DND-41 (cell line): ENCODE measurements around the gene ZFAND2A.

ENCODE experiments used
- ATAC-seq: fragments of 200-7000 bp; cut with Tn5 transposase; 3 replicates; pipeline ENCODE4 v1.9.1; 2021; ENCODE audit warnings: low read depth; ENCODE audit not compliant: insufficient read depth
- DNase-seq: peaks from one replicate; pipeline ENCODE4 v3.0.0-alpha.2; 2020
- H2AFZ ChIP-seq: 2 replicates; pipeline ENCODE4 v1.6.0; 2012; ENCODE audit warnings: low read depth, low read length
- H3K27ac ChIP-seq: 2 replicates; pipeline ENCODE4 v1.5.1; 2012; ENCODE audit warnings: low read length, inconsistent platforms
- H3K27me3 ChIP-seq: fragments of 200-600 bp; sonication (generic); 2 replicates; pipeline ENCODE4 v1.6.0; 2012; ENCODE audit warnings: low read length, mild to moderate bottlenecking, inconsistent platforms; ENCODE audit not compliant: insufficient read depth, poor library complexity
- H3K36me3 ChIP-seq: 2 replicates; pipeline ENCODE4 v1.5.1; 2012; ENCODE audit warnings: low read length, inconsistent platforms; ENCODE audit not compliant: insufficient read depth
- H3K4me1 ChIP-seq: 2 replicates; pipeline ENCODE4 v1.5.1; 2012; ENCODE audit warnings: mild to moderate bottlenecking, low read length; ENCODE audit not compliant: insufficient read depth
- H3K4me2 ChIP-seq: 2 replicates; pipeline ENCODE4 v1.6.0; 2012; ENCODE audit warnings: mild to moderate bottlenecking, moderate library complexity, low read length, inconsistent platforms; ENCODE audit not compliant: insufficient read depth
- H3K4me3 ChIP-seq, 2 experiments: fragments of 200-600 bp in 1 of 2; shearing (Covaris generic) in 1 of 2; 2 replicates each; pipeline ENCODE4 v1.5.1; 2012 to 2016; ENCODE audit warnings: inconsistent platforms in 2 of 2, low read length in 2 of 2, mild to moderate bottlenecking in 2 of 2, low read depth in 1 of 2, moderate library complexity in 1 of 2
- H3K79me2 ChIP-seq: 2 replicates; pipeline ENCODE4 v1.6.0; 2012; ENCODE audit warnings: low read length, inconsistent platforms; ENCODE audit not compliant: insufficient read depth
- H3K9ac ChIP-seq: 2 replicates; pipeline ENCODE4 v1.6.0; 2012; ENCODE audit warnings: low read depth, mild to moderate bottlenecking, inconsistent platforms, low read length, moderate library complexity
- H3K9me3 ChIP-seq: 2 replicates; pipeline ENCODE4 v1.5.1; 2012; ENCODE audit warnings: low read length, moderate library complexity, mild to moderate bottlenecking, inconsistent platforms; ENCODE audit not compliant: insufficient read depth, severe bottlenecking
- H4K20me1 ChIP-seq: 2 replicates; pipeline ENCODE4 v1.6.0; 2012; ENCODE audit warnings: low read length; ENCODE audit not compliant: insufficient read depth
- CTCF ChIP-seq: IDR thresholded peaks from 2 replicates; pipeline ENCODE4 v1.5.1; 2012; ENCODE audit warnings: borderline replicate concordance, low read length, moderate library complexity, mild to moderate bottlenecking; ENCODE audit not compliant: poor library complexity, severe bottlenecking; ENCODE audit errors: extremely low read depth
- EZH2 ChIP-seq: IDR thresholded peaks from 3 replicates; pipeline ENCODE4 v1.6.1; 2012; ENCODE audit warnings: borderline replicate concordance, low read depth, mild to moderate bottlenecking, moderate library complexity, low read length, inconsistent platforms; ENCODE audit not compliant: severe bottlenecking

ZFAND2A gene

GRCh38 chr7:1125603-1125969 lies 34.4 kb downstream of the ZFAND2A start:
- no peaks in the 10 kb centered on the region for H3K27me3 ChIP-seq
- peaks cover 20% of the 10 kb centered on the region for H3K36me3 ChIP-seq
- H3K9ac ChIP-seq, result no peak overlapping the region
- H4K20me1 ChIP-seq, result peaks cover 18% of the 10 kb centered on the region
- no peaks in the 10 kb centered on the region for H3K9me3 ChIP-seq
- no peak overlapping the region for H3K4me2 ChIP-seq
- H3K79me2 ChIP-seq, result peaks cover 19% of the 10 kb centered on the region; the same call in 1 of the 2 replicates
- ATAC-seq (no peak), DNase-seq (no peak)
- H3K27ac ChIP-seq, result no peak overlapping the region
- no peak overlapping the region for H2AFZ ChIP-seq
- H3K4me1 ChIP-seq, result no peaks in the 10 kb centered on the region
- no peak for TF ChIP-seq CTCF
- no peak for TF ChIP-seq EZH2
- no peak overlapping the region for H3K4me3 ChIP-seq

GRCh38 chr7:1124816-1125602 lies 35.0 kb downstream of the ZFAND2A start:
- DNase-seq (no peak), ATAC-seq (no peak)
- Histone ChIP-seq H3K4me3 (no peak overlapping the region), H3K36me3 (peaks cover 18% of the 10 kb centered on the region), H3K4me1 (no peaks in the 10 kb centered on the region), H3K9ac (no peak overlapping the region), H3K4me2 (no peak overlapping the region), H3K27ac (no peak overlapping the region), H4K20me1 (peaks cover 15% of the 10 kb centered on the region), H3K27me3 (no peaks in the 10 kb centered on the region), H3K79me2 (peaks cover 18% of the 10 kb centered on the region; the same call in 1 of the 2 replicates), H3K9me3 (no peaks in the 10 kb centered on the region), H2AFZ (no peak overlapping the region)
- no peak for TF ChIP-seq CTCF
- no peak for TF ChIP-seq EZH2

GRCh38 chr7:1124164-1124563 lies 35.8 kb downstream of the ZFAND2A start:
- H3K4me3 ChIP-seq, result no peak overlapping the region
- peaks cover 16% of the 10 kb centered on the region for H3K36me3 ChIP-seq
- DNase-seq (no peak), ATAC-seq (no peak)
- no peak overlapping the region for H2AFZ ChIP-seq
- no peak for TF ChIP-seq CTCF
- no peak for TF ChIP-seq EZH2
- no peaks in the 10 kb centered on the region for H3K9me3 ChIP-seq
- no peak overlapping the region for H3K27ac ChIP-seq
- H3K4me1 ChIP-seq, result no peaks in the 10 kb centered on the region
- peaks cover 13% of the 10 kb centered on the region; the same call in 1 of the 2 replicates for H4K20me1 ChIP-seq
- H3K9ac ChIP-seq, result no peak overlapping the region
- no peaks in the 10 kb centered on the region for H3K27me3 ChIP-seq
- H3K4me2 ChIP-seq, result no peak overlapping the region
- H3K79me2 ChIP-seq, result peaks cover 15% of the 10 kb centered on the region; the same call in 1 of the 2 replicates
